ENCODE data around the gene EIF5B. TPM values are rescaled to one million over a fixed set of nuclear protein-coding genes. Genes with fewer than 3 reads are reported as not detected.

EIF5B gene
- total RNA-seq, 2 experiments from 2014 or later = 27.8 to 33.2 TPM

GRCh38 chr2:99373144-99373543, 36.0 kb downstream of the EIF5B start:
- Mint-ChIP-seq H3K27ac (no peak overlapping the region), H3K4me3 (no peak overlapping the region), H3K4me1 (ENCODE audit: low read depth) (no peaks in the 10 kb centered on the region), H3K27me3 (no peaks in the 10 kb centered on the region), H3K36me3 (ENCODE audit: low read depth) (peaks cover 97% of the 10 kb centered on the region), H3K9me3 (no peaks in the 10 kb centered on the region)
- Histone ChIP-seq H3K9me3 (ENCODE audit: control insufficient read depth in 1 of 2, insufficient read depth in 1 of 2, low read length in 2 of 2) (peaks cover 0 to 5% of the 10 kb centered on the region in 2 experiments), H3K4me1 (ENCODE audit: insufficient read depth, low read length) (no peaks in the 10 kb centered on the region), H3K27ac (ENCODE audit: low read depth in 1 of 2, low read length in 2 of 2) (no peak overlapping the region), H3K4me3 (ENCODE audit: low read length) (no peak overlapping the region), H3K27me3 (ENCODE audit: control insufficient read depth in 1 of 2, insufficient read depth in 2 of 2, low read length in 2 of 2) (no peaks in the 10 kb centered on the region), H3K36me3 (ENCODE audit: insufficient read depth, low read length) (peaks cover 87% of the 10 kb centered on the region)
- ChIA-PET POLR2A (no interaction called here), CTCF (no interaction called here)
- DNase-seq (no peak), ATAC-seq (ENCODE audit: poor library complexity) (no peak)
- intact Hi-C loops (cut with DNase I, micrococcal nuclease) = no loop called here
- no peak for TF ChIP-seq CTCF (IDR thresholded peaks at IDR 0.05)

- peaks cover 97% of the 10 kb centered on the region for H3K36me3 Mint-ChIP-seq (ENCODE audit: low read depth)
- no peaks in the 10 kb centered on the region for H3K4me1 Mint-ChIP-seq (ENCODE audit: low read depth)
- H3K27me3 Mint-ChIP-seq = no peaks in the 10 kb centered on the region
- no peak for DNase-seq
- peaks cover 85% of the 10 kb centered on the region for H3K36me3 ChIP-seq (ENCODE audit: insufficient read depth, low read length)
- no peak overlapping the region for H3K27ac ChIP-seq (ENCODE audit: low read depth in 1 of 2, low read length in 2 of 2)
- H3K4me3 Mint-ChIP-seq = no peak overlapping the region
- no peak overlapping the region for H3K4me3 ChIP-seq (ENCODE audit: low read length)
- intact Hi-C loops (cut with DNase I, micrococcal nuclease) = no loop called here
- H3K9me3 ChIP-seq (ENCODE audit: control insufficient read depth in 1 of 2, insufficient read depth in 1 of 2, low read length in 2 of 2) = peaks cover 0 to 5% of the 10 kb centered on the region in 2 experiments
- TF ChIP-seq CTCF (IDR thresholded peaks at IDR 0.05) = no peak
- H3K4me1 ChIP-seq (ENCODE audit: insufficient read depth, low read length) = no peaks in the 10 kb centered on the region
- POLR2A ChIA-PET = no interaction called here
- CTCF ChIA-PET = interaction anchor here (0.6 kb wide), 1 partner anchor 770 kb away, joined by 3 read pairs; no protein-coding TSS in a partner anchor
- H3K27ac Mint-ChIP-seq = no peak overlapping the region
- no peaks in the 10 kb centered on the region for H3K27me3 ChIP-seq (ENCODE audit: control insufficient read depth in 1 of 2, insufficient read depth in 2 of 2, low read length in 2 of 2)
- H3K9me3 Mint-ChIP-seq = no peaks in the 10 kb centered on the region
- ATAC-seq (ENCODE audit: poor library complexity) = no peak
Measured at GRCh38 chr2:99374747-99375146, 37.6 kb downstream of the EIF5B start.

GRCh38 chr2:99376254-99376864, 39.2 kb downstream of the EIF5B start:
- Mint-ChIP-seq H3K9me3 (no peaks in the 10 kb centered on the region), H3K4me1 (ENCODE audit: low read depth) (no peaks in the 10 kb centered on the region), H3K27ac (peak overlapping the region; percentile 5), H3K27me3 (no peaks in the 10 kb centered on the region), H3K4me3 (no peak overlapping the region), H3K36me3 (ENCODE audit: low read depth) (peaks cover 100% of the 10 kb centered on the region)
- peaks cover 86% of the 10 kb centered on the region for H3K36me3 ChIP-seq (ENCODE audit: insufficient read depth, low read length)
- no peaks in the 10 kb centered on the region for H3K4me1 ChIP-seq (ENCODE audit: insufficient read depth, low read length)
- POLR2A ChIA-PET = no interaction called here
- TF ChIP-seq CTCF (IDR thresholded peaks at IDR 0.05) = no peak
- H3K27me3 ChIP-seq (ENCODE audit: control insufficient read depth in 1 of 2, insufficient read depth in 2 of 2, low read length in 2 of 2) = no peaks in the 10 kb centered on the region
- H3K27ac ChIP-seq (ENCODE audit: low read depth in 1 of 2, low read length in 2 of 2) = no peak overlapping the region
- intact Hi-C loops (cut with DNase I, micrococcal nuclease) = no loop called here
- H3K9me3 ChIP-seq (ENCODE audit: control insufficient read depth in 1 of 2, insufficient read depth in 1 of 2, low read length in 2 of 2) = peaks cover 0 to 5% of the 10 kb centered on the region in 2 experiments
- CTCF ChIA-PET = interaction anchor here (1.3 kb wide), 1 partner anchor 10 kb away, joined by 3 read pairs; no protein-coding TSS in a partner anchor
- H3K4me3 ChIP-seq (ENCODE audit: low read length) = no peak overlapping the region
- ATAC-seq (ENCODE audit: poor library complexity) = no peak
- no peak for DNase-seq
